ENCODE data around the gene KCNRG.
A peak's percentile ranks its signal among the peaks of the same experiment; 100 is the strongest.
"Not testable (repeated sequence)": the region's sequence is repeated elsewhere in the genome, so short reads cannot be mapped to it uniquely, and the experiment has no call there.

The KCNRG gene

GRCh38 chr13:50015258-50015657 is at the start of gene KCNRG:
KCNRG (plus strand) TSS chr13:50015444; CDS start chr13:50015494, 50 bp downstream.
- DNase-seq (ENCODE audit: low read depth in 4 of 4, low spot score in 1 of 4): no peak

- DNase-seq (ENCODE audit: low read depth in 4 of 4, low spot score in 1 of 4): no peak
Measured at GRCh38 chr13:49967456-49967855, 47.8 kb upstream of the KCNRG start.

GRCh38 chr13:49972709-49973108 is 42.5 kb upstream of the KCNRG start:
- no peak for DNase-seq (ENCODE audit: low read depth in 4 of 4, low spot score in 1 of 4)

- DNase-seq (ENCODE audit: low read depth in 4 of 4, low spot score in 1 of 4): no peak
Measured at GRCh38 chr13:49975826-49976225, 39.4 kb upstream of the KCNRG start.

GRCh38 chr13:49976314-49977258 is 38.7 kb upstream of the KCNRG start:
- peak; percentile 57 to 70 (median 64) for DNase-seq (ENCODE audit: low read depth in 4 of 4, low spot score in 1 of 4)

- DNase-seq (ENCODE audit: low read depth in 4 of 4, low spot score in 1 of 4): no peak
Measured at GRCh38 chr13:49977992-49978391, 37.3 kb upstream of the KCNRG start.

- DNase-seq (ENCODE audit: low read depth in 4 of 4, low spot score in 1 of 4): no peak
Measured at GRCh38 chr13:49980266-49980665, 35.0 kb upstream of the KCNRG start.

- no peak for DNase-seq (ENCODE audit: low read depth in 4 of 4, low spot score in 1 of 4)
Measured at GRCh38 chr13:49985129-49985528, 30.1 kb upstream of the KCNRG start.

GRCh38 chr13:49986471-49986870 is 28.8 kb upstream of the KCNRG start:
- DNase-seq (ENCODE audit: low read depth in 4 of 4, low spot score in 1 of 4): no peak

GRCh38 chr13:49990612-49991011 is 24.6 kb upstream of the KCNRG start:
- not testable (repeated sequence) for DNase-seq (ENCODE audit: low read depth in 4 of 4, low spot score in 1 of 4)

- DNase-seq (ENCODE audit: low read depth in 4 of 4, low spot score in 1 of 4): no peak
Measured at GRCh38 chr13:49993111-49993510, 22.1 kb upstream of the KCNRG start.

GRCh38 chr13:49993666-49994065 is 21.6 kb upstream of the KCNRG start:
- DNase-seq (ENCODE audit: low read depth in 4 of 4, low spot score in 1 of 4): no peak

GRCh38 chr13:49995625-49996101 is 19.6 kb upstream of the KCNRG start:
- no peak for DNase-seq (ENCODE audit: low read depth in 4 of 4, low spot score in 1 of 4)

GRCh38 chr13:49996161-49996915 is 18.9 kb upstream of the KCNRG start:
- DNase-seq (ENCODE audit: low read depth in 4 of 4, low spot score in 1 of 4): peak; percentile 62 to 87 (median 75)

- DNase-seq (ENCODE audit: low read depth in 4 of 4, low spot score in 1 of 4): peak; percentile 53 to 68 (median 65)
Measured at GRCh38 chr13:49996951-49997895, 18.0 kb upstream of the KCNRG start, which contains the start of gene TRIM13. TRIM13 (plus strand) TSS chr13:49997042; CDS start chr13:50011941, 14,899 bp downstream.

GRCh38 chr13:49997955-49998354 is 17.3 kb upstream of the KCNRG start:
- no peak for DNase-seq (ENCODE audit: low read depth in 4 of 4, low spot score in 1 of 4)

GRCh38 chr13:49998714-49999624 is 16.3 kb upstream of the KCNRG start:
- DNase-seq (ENCODE audit: low read depth in 4 of 4, low spot score in 1 of 4): no peak

GRCh38 chr13:50001287-50001686 is 14.0 kb upstream of the KCNRG start:
- DNase-seq (ENCODE audit: low read depth in 4 of 4, low spot score in 1 of 4): no peak

- no peak for DNase-seq (ENCODE audit: low read depth in 4 of 4, low spot score in 1 of 4)
Measured at GRCh38 chr13:50006426-50007135, 8.7 kb upstream of the KCNRG start.

All from stimulated activated CD4-positive, alpha-beta T cell treated with anti-CD3 and anti-CD28 coated beads, Interleukin-1b, Interleukin-23, amount 100 ng/mL, for 24 hours (primary cell).